ENCODE results near the gene TASP1. TPM values are rescaled to one million over a fixed set of nuclear protein-coding genes. Genes with fewer than 3 reads are reported as not detected.

Gene TASP1
- total RNA-seq, 3 donors from 2014 or later (not counting 1 experiment from before 2014, with no cell fraction given): 15.5 to 22.3 (median 16.3) TPM

DNA sequence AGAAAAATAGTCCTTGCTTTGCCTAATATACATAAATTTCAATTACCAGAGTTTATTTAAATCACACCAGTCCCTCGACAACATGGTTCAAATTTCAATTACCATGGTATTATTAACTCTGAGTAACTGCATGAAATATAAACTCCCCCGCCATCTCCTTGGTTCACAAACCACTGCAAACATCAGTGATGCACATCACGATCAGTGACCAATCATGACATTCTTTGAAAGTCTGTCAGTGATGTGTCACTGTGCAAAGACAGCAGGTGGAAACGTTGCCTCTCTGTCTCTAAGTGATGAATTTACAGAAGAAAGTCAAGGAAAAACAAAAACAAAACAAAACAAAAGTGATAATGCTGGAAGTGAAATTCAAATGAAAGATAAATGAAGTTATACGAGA lies 86.7 kb downstream of the TASP1 start:
- Mint-ChIP-seq H3K36me3 (no peaks in the 10 kb centered on the region), H3K4me3 (no peak overlapping the region), H3K27ac (no peak overlapping the region), H3K9me3 (no peaks in the 10 kb centered on the region), H3K4me1 (peaks cover 0 to 9% of the 10 kb centered on the region in 2 donors), H3K27me3 (ENCODE audit: low read depth in 2 of 2) (no peaks in the 10 kb centered on the region)
- DNase-seq (no peak), ATAC-seq (no peak)
- intact Hi-C loops (cut with micrococcal nuclease): no loop called here
- Histone ChIP-seq H3K27me3 (ENCODE audit: control insufficient read depth, insufficient read depth, low read length) (no peaks in the 10 kb centered on the region), H3K36me3 (ENCODE audit: control insufficient read depth, insufficient read depth, low read length) (peaks cover 5% of the 10 kb centered on the region), H3K9me3 (ENCODE audit: control insufficient read depth, insufficient read depth, low read length) (no peaks in the 10 kb centered on the region), H3K4me3 (ENCODE audit: low read length) (no peak overlapping the region), H3K27ac (ENCODE audit: low read length) (no peak overlapping the region), H3K4me1 (ENCODE audit: control insufficient read depth, insufficient read depth, low read length) (no peaks in the 10 kb centered on the region)
- WGBS (ENCODE audit: insufficient coverage): 86% methylated on average over 5 of the region's 5 CpGs
- no peak for TF ChIP-seq CTCF (IDR thresholded peaks at IDR 0.05)

DNA sequence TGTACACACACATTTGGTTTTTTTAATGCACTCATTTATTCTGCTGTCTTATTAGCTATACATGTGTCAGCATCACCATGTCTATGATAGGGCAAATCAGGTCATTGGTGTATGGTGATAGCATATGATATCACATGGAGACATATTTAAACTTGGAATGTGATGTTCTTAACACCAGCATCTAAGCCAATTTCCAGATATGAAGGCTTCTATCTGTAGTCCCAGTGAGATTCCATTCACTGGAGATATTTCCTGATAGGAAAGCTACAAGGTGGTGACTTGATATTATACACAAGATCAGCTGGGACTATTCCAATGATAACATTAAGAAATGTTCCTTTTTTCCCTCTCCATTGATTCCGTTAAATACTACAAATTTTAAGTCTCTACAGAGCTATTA lies 89.3 kb downstream of the TASP1 start:
- H3K4me3 Mint-ChIP-seq: no peak overlapping the region
- ATAC-seq (no peak), DNase-seq (no peak)
- intact Hi-C loops (cut with micrococcal nuclease): loop anchor here (5.0 kb wide), 1 partner anchor 622 kb away; no protein-coding TSS in a partner anchor
- no peaks in the 10 kb centered on the region for H3K9me3 Mint-ChIP-seq
- Histone ChIP-seq H3K9me3 (ENCODE audit: control insufficient read depth, insufficient read depth, low read length) (no peaks in the 10 kb centered on the region), H3K36me3 (ENCODE audit: control insufficient read depth, insufficient read depth, low read length) (no peaks in the 10 kb centered on the region), H3K27ac (ENCODE audit: low read length) (no peak overlapping the region), H3K4me3 (ENCODE audit: low read length) (no peak overlapping the region), H3K27me3 (ENCODE audit: control insufficient read depth, insufficient read depth, low read length) (no peaks in the 10 kb centered on the region), H3K4me1 (ENCODE audit: control insufficient read depth, insufficient read depth, low read length) (no peaks in the 10 kb centered on the region)
- H3K36me3 Mint-ChIP-seq: no peaks in the 10 kb centered on the region
- peaks cover 0 to 6% of the 10 kb centered on the region in 2 donors for H3K4me1 Mint-ChIP-seq
- no peak overlapping the region for H3K27ac Mint-ChIP-seq
- H3K27me3 Mint-ChIP-seq (ENCODE audit: low read depth in 2 of 2): no peaks in the 10 kb centered on the region
- WGBS (ENCODE audit: insufficient coverage): 100% methylated on average over 1 of the region's 1 CpG
- TF ChIP-seq CTCF (IDR thresholded peaks at IDR 0.05): no peak

DNA sequence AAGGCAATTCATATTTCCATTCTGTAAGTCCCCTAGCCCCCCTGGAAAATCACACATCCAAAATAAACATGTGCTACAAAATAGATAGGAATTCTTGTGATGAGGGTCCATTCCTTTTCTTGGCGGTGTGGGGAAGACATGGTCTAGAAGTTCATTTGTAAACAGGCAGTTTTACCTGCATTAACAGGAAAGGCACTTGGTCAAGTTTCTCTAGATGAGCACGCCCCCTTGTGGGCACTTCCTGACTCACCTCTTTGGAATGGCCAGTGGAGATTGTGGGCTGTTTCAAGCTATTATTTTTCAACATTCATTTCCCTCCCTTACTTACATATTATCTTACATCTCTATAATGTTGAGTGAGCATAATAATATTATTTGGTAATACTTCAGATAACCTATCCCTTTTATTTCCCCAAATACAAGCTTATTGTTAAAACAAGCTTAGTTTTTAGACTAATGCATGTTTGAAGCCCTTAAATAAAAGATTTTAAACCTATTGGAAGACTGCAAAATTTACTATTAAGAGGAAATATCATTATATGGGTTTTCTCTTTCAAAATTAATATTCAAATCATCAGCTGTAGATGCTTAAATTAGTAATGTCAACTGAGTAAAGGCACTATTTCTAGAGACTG lies 92.1 kb downstream of the TASP1 start:
- no peaks in the 10 kb centered on the region for H3K27me3 Mint-ChIP-seq (ENCODE audit: low read depth in 2 of 2)
- H3K9me3 ChIP-seq (ENCODE audit: control insufficient read depth, insufficient read depth, low read length): no peaks in the 10 kb centered on the region
- ATAC-seq (peak; percentile 36 to 69 (median 61)), DNase-seq (peak; percentile 52 to 74)
- no peak overlapping the region for H3K4me3 Mint-ChIP-seq
- H3K4me1 Mint-ChIP-seq: no peaks in the 10 kb centered on the region
- intact Hi-C loops (cut with micrococcal nuclease): loop anchor here (5.0 kb wide), 1 partner anchor 619 kb away; no protein-coding TSS in a partner anchor
- H3K27me3 ChIP-seq (ENCODE audit: control insufficient read depth, insufficient read depth, low read length): no peaks in the 10 kb centered on the region
- no peak overlapping the region for H3K27ac ChIP-seq (ENCODE audit: low read length)
- no peak overlapping the region for H3K4me3 ChIP-seq (ENCODE audit: low read length)
- no peaks in the 10 kb centered on the region for H3K36me3 Mint-ChIP-seq
- TF ChIP-seq CTCF (IDR thresholded peaks at IDR 0.05): peak; percentile 85
- no peak overlapping the region for H3K27ac Mint-ChIP-seq
- no peaks in the 10 kb centered on the region for H3K9me3 Mint-ChIP-seq
- no peaks in the 10 kb centered on the region for H3K4me1 ChIP-seq (ENCODE audit: control insufficient read depth, insufficient read depth, low read length)
- H3K36me3 ChIP-seq (ENCODE audit: control insufficient read depth, insufficient read depth, low read length): no peaks in the 10 kb centered on the region
- 33% methylated on average over 2 of the region's 2 CpGs for WGBS (ENCODE audit: insufficient coverage)

GRCh38 chr20:13545790-13546189 lies 92.9 kb downstream of the TASP1 start:
- Histone ChIP-seq H3K27me3 (ENCODE audit: control insufficient read depth, insufficient read depth, low read length) (no peaks in the 10 kb centered on the region), H3K4me1 (ENCODE audit: control insufficient read depth, insufficient read depth, low read length) (no peaks in the 10 kb centered on the region), H3K27ac (ENCODE audit: low read length) (no peak overlapping the region), H3K9me3 (ENCODE audit: control insufficient read depth, insufficient read depth, low read length) (no peaks in the 10 kb centered on the region), H3K4me3 (ENCODE audit: low read length) (no peak overlapping the region), H3K36me3 (ENCODE audit: control insufficient read depth, insufficient read depth, low read length) (no peaks in the 10 kb centered on the region)
- Mint-ChIP-seq H3K4me1 (no peaks in the 10 kb centered on the region), H3K36me3 (no peaks in the 10 kb centered on the region), H3K27ac (no peak overlapping the region), H3K4me3 (no peak overlapping the region), H3K27me3 (ENCODE audit: low read depth in 2 of 2) (no peaks in the 10 kb centered on the region), H3K9me3 (no peaks in the 10 kb centered on the region)
- ATAC-seq: no peak
- no peak for TF ChIP-seq CTCF (IDR thresholded peaks at IDR 0.05)
- intact Hi-C loops (cut with micrococcal nuclease): loop anchor here (5.0 kb wide), 1 partner anchor 618 kb away; no protein-coding TSS in a partner anchor
- DNase-seq: no peak
- 100% methylated on average over 1 of the region's 2 CpGs for WGBS (ENCODE audit: insufficient coverage)

Measured in natural killer cell (primary cell).